ENCODE measurements around the gene NCAPH2.

DNA sequence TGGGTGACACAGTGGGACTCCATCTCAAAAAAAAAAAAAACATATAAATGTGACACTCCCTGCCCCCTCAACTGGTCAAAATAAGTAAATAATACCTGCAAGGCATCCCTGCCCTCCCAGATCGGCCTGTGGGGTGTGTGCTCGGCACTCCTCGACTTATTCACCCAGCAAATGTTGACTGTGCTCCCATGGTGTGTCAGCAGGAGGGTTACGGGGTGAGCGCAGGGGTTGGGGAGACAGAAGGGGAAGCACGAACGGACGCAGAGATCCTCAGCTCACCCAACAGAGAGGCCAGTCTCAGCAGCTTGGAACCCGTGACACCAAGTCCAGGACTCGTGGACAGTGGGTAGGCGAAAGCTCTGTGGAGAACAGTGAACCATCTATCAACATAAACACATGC, 28.3 kb upstream of the NCAPH2 start:
- TF ChIP-seq EP300 (IDR thresholded peaks at IDR 0.05; ENCODE audit: low read depth), result no peak
- TF ChIP-seq, protein P1, sequence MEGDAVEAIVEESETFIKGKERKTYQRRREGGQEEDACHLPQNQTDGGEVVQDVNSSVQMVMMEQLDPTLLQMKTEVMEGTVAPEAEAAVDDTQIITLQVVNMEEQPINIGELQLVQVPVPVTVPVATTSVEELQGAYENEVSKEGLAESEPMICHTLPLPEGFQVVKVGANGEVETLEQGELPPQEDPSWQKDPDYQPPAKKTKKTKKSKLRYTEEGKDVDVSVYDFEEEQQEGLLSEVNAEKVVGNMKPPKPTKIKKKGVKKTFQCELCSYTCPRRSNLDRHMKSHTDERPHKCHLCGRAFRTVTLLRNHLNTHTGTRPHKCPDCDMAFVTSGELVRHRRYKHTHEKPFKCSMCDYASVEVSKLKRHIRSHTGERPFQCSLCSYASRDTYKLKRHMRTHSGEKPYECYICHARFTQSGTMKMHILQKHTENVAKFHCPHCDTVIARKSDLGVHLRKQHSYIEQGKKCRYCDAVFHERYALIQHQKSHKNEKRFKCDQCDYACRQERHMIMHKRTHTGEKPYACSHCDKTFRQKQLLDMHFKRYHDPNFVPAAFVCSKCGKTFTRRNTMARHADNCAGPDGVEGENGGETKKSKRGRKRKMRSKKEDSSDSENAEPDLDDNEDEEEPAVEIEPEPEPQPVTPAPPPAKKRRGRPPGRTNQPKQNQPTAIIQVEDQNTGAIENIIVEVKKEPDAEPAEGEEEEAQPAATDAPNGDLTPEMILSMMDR (IDR thresholded peaks at IDR 0.05), result no peak
- TF ChIP-seq POLR2A (IDR thresholded peaks at IDR 0.05), result no peak
- TF ChIP-seq POLR2AphosphoS5 (IDR thresholded peaks at IDR 0.05), result no peak
